GM18526 (cell line): ENCODE measurements around the gene PLCL1.

Source experiments
- POLR2A ChIP-seq: IDR thresholded peaks from 3 replicates; pipeline ENCODE4 v1.6.1; 2011; ENCODE audit not compliant: insufficient read length; ENCODE audit errors: extremely low read depth

Gene PLCL1

DNA sequence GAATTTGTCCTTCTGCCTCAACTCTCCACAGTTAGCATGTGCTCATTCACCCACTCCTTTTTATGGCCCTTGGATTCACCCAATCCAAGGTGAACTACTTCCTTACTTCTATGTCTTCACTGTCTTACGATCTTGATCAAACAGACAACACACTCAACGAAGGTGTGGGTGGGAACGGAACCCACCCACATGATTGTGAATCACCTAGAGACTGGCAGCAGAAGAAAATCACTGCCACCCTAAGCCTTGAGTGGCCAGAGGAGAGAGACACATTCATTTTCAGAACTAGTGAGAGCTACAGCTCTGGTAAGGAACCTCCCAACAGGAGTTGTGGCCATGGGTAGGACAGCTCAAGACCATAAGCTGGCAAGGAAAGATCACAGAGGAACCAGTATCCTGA, 194.3 kb downstream of the PLCL1 start:
- TF ChIP-seq POLR2A: no peak

DNA sequence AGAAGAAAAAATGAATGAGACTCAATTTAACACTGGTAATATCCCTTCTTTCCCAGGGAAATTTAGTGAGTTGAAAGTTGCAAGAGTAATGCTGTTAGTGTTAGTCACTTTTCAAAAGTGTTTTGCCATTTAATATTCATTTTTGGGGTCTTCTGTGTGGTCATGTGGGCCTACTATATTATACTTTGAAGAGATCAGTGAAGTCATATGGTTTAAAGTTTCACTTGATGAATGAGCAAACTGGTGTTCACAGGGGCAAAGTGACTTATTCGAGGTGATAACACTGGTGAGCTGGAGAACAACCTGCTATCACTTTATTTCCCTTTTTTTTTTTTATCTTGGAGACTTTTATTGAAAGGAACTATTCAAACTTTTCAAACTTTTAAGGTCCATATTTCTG, 196.0 kb downstream of the PLCL1 start:
- no peak for TF ChIP-seq POLR2A

DNA sequence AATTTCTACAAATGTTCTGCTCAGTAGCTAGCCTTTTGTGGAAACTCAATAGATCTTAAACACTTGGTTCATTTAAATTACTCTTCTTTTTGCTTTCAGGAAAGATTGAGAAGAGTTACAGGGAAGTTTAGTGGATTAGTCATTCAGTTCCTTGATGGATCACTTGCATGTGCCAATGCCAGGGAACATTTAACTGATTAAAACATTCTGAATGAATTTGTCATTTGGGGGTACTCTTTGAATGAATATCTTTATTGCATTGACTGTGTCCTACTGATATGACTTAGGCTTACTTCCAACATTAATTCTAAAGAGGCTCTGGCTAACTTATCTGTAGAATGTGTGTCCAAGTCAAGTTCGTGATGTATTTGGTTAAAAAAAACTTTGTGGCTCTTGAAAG, 199.8 kb downstream of the PLCL1 start:
- TF ChIP-seq POLR2A: no peak

DNA sequence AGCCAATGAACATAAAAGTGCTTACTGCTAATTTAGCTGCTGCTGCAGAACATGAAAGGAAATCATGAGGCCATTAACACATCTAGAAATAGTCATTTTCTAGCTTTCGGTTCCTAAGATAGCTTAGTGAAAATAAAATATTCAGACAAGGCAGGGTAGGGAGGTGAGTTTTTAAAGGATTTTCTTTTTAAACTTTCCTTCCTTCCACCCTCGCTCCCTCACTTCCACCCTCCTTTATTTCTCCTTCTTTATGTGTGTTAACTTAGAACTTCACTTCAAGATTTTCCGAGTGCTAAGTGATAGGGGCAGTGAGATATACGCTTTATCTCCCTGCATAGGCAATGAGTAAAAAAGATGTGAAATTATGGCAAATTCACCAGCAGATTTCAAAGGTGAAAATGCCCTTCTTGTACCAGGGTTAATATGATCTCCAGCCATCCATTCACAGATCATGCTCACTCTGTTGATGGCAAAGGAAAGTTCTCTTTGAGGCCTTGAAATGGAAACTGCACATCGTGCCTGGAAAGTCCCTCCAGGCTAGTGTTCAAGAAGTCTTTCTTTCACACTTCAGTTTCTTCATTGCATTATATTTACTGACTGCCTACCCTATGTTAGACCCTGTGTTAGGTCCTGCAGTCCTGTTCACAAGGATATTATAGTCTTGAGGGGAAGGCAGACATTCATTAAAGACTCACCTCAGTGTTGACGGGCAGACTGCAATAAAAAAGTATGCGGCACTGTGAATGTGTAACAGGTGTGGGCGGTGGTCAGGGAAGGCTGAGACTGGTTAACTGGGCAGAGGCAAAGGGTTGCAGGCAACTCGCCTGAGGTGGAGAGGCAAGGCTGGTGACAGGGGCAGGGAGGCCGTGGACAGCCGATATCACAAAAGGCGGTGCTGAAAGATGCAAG, 200.8 kb downstream of the PLCL1 start:
- no peak for TF ChIP-seq POLR2A

DNA sequence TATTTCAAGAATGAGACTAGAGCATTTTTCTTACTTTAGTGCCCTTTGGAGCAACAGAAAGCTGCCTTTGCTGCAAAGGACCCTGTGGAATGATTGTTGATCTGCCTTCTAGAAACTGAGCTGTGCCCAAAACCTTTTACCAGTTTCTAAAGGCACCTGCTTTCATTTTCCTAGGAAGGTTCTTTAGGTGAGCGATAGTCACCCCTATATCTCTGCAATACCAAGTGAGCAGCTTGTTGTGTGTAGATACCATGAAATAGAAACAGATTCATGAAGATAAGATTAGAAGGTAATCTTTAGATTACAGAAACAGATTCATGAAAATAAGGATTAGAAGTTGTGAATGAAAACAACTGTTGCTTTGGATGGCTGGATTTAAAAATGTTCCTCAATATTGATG, 202.3 kb downstream of the PLCL1 start:
- no peak for TF ChIP-seq POLR2A

DNA sequence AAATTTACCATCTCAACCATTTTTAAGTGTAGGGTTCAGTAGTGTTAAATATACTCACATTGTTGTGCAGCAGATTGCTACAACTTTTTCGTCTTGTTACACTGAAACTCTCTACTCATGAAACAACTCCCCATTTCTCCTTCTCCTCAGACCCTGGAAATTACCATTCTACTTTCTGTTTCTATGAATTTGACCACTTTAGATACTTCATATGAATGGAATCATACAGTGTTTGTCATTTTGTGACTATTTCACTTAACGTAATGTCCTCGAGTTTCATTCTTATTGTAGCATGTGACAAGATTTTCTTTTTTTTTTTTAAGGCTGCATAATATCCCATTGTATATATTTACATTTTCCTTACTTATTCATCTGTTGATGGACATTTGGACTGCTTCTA, 203.8 kb downstream of the PLCL1 start:
- TF ChIP-seq POLR2A: no peak

DNA sequence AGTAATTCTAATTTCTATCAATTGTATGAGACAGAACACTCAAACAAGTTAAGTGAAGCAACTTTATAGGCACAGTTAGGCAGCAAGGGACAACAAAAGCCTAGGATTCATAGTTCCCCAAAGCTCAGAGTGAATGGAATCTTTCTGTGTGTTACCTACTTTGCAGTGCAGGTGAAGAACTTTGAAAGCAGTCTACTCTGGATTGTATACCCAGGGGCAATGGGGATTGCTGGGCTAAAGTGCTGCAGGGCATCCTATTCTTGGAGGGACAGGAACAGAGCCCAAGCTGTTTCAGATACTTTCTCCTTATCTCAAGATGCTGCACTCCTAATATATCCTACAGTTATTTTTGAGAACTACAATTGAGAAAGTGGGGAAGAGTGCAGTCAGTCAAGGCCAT, 207.6 kb downstream of the PLCL1 start:
- TF ChIP-seq POLR2A: no peak

DNA sequence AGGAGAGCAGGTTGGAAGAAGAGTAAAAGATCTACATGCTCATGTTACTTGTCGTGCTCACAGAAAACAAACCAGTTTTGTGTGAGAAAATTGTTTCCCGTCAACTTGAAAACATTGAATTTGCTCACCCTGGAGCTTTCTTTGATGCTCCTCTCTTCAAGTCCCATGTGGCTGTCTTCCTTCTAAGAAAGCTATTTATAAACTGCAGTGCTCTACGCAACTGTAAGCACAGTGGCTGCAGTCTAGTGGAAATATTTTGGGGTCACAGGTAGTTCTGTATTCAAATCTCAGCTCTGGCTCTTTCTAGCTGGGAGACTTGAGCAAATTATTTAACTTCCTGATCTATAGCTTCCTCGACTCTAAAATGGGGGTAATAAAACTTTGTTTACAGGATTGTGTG, 211.8 kb downstream of the PLCL1 start:
- no peak for TF ChIP-seq POLR2A

DNA sequence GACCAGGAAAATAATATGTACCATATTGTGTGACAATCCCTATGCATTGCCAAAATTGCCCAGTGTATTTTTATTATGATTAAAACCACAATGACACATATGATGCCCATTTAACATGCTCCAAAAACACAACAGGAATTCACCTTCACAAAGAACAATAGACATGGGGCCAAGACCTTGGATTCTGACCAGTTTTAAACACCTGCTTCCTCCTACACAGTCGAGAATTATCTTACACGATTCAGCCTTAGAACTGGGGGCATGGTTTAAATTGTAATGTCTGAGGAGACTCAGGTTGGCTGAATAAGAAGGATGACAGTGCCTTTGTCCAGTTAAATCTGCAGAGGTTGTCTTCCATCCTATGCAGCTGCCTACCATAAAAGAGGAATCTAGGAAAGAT, 212.7 kb downstream of the PLCL1 start:
- TF ChIP-seq POLR2A: no peak

DNA sequence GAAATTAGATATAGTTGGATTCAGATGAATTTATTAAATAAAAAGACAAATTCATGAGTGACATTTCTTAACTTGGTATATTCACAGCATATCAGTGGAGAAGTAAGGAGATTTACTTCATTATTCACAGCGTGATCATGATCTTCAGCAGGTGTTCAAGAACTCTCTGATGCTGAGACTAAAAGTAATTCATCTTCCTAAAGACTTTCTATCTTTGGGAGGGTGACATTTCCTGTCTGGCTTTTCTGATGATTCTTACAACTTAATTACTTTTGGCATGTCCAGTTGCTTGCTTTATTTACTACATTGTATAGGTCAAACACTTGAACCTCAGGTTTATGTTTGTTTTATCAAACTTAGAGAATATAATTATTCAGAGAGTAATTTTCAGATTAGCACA, 224.6 kb downstream of the PLCL1 start:
- TF ChIP-seq POLR2A: no peak

DNA sequence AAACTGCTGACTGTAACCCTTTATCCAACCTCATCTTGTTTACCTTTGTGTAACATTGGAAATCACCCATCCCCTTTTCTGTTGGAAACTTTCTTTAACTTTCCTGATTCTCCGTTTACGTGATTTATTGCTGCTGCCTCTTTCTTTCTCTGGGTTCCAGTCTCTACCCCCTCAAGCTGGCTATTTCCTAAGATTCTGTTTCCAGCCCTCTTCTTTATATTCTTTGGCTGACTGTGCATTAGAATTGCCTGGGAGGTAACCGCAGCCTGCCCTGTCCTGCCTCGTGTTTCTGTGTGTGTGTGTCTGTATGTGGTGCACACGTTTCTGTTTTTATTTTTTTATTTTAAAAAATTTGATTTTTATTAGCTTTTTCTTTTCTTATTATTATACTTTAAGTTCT, 229.2 kb downstream of the PLCL1 start:
- TF ChIP-seq POLR2A: no peak

DNA sequence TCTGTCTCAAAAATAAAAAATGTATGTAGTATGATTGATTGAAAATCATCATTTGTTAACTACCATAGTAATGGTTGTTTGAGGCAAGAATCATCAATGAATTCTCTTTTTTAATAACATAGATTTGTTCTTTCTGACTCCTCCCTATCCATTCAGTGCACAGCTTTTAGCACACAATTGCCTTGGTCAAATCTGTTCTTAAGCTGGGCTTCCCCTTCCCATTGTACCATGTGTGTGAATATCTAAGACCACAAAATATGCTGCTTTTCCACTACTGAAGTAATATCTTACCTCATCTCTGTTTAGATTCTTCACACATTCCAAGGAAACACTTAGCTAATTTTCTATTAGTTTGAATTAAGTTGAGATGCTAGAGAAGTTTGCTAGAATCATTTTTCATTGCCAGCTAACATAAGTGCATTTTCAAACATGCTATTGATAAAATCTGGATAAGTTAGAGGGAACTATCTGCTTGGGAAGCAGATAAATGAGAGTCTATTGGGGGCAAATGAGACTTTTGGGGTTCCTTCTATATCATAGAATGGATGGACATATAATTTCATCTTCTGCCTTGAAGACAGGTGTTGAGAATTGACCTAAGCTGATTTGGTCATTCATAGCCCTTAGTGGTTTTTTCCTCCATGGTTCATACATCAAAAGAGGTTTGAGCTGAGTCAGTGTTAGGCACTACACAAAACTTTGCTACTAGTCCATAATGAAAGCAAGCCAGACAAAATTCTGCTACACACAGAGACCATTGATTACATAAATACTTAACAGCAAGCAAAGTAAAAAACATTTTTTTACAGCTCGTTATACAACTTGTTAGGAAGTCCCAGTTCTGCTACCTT, 231.9 kb downstream of the PLCL1 start:
- no peak for TF ChIP-seq POLR2A

DNA sequence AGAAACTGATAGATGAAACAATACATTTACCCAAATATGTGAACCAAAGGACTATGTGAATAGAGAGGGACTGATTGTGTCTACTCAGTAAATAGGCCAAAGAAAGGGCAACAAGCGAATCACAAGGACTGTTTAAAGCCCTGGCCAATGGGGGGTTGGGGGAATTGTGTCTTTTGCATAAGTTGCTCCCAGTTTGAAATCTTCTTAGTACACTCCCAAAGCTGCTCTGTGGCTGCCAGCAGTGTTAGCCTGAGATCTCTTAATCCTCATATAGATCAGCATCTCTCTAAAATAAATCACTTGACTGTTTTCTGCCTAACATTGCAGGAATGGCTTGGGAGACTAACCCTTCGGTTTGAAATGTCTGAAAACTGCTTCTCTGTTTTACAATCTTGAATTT, 236.4 kb downstream of the PLCL1 start:
- no peak for TF ChIP-seq POLR2A

DNA sequence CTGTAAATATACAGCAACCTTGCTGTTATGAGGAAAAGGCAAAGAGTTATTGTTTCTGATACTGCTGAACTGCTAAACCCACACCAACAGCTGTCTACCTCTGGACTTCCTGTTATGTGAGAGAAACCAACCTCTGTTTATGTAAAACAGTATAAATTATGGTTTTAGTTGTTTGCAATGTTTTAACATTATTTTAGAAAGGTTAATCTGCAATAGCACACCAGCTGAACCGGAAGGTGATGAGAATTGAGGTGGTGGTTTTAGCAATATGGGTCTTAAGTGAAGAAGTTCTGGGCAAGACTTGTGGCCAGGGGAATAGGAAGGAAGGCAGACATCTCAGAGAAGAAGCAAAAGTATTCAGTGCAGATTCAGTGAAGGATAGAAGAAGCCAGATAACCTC, 237.8 kb downstream of the PLCL1 start:
- TF ChIP-seq POLR2A: no peak

DNA sequence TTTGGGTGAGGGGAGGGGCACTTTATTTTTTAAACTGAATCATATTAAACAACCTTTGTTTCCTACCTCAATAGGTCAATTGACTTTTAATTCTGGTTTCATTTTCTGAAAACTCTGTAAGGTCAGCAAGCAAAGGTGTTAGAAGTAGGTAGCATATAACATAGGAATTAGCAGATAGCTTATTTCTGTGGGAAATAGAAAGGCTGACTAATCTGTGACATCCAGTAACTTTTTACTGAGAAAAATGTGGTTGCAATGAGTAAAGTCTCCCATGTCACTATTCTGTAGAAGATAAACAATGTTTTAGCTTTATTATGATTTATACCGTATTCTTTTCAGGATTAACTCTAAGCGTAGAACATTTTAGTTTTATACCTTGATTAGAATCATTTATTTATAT, 240.4 kb downstream of the PLCL1 start:
- TF ChIP-seq POLR2A: no peak

DNA sequence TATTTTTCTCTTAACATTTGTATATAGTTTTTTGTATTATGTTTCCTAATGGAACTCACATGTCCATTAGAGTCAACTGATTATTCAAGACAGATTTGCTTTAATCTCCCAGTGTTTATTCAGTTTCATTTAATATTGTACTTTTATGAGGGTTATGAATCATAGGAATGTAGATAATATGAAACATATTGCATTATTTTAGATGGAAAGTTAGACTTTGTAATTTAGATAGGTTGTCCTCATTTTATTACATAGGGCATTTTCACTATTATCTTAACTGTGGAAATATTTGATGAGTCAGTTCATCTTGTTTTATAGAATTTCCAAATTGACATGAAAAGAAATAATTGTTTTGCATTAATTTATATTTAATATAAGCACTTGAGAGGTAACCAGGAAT, 240.8 kb downstream of the PLCL1 start:
- TF ChIP-seq POLR2A: no peak

DNA sequence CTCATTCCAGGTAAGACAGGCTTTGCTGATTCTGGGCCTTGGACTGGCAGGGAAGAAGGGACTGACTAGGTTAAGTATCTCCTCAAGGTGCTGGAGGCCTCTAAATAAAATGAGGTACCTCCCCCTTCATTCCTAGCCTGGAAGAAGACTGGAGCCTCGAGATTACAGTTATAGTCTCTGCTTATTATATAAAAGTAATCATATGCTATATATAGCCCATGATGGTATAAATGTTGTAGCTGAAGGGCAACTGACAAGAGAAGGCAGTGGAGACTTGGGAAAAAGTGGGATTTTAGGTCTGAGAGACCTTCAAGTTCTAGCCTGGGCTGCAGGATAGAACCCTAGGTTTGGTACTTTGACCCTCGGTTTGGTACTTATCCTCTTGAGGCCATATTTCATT, 248.3 kb downstream of the PLCL1 start:
- TF ChIP-seq POLR2A: no peak

DNA sequence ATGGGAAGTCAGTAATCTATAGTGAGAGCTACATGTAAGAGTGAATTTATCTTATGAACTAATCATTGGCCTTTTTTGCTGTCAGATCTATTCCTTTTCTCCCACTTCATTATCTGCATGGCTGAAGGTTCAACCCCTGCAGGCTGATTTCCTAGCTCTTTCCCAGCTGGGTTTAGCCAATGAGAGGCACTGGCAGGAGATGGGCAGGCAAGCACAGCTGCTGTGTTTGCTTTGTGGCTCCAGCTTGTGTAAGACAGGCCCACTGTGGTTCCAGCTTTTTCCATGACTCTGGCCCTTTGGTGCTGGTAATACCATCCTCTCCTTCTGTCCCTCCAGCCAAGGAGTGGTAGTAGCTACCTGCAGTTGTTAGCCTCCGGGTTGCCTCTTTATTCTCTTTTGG, 248.8 kb downstream of the PLCL1 start:
- TF ChIP-seq POLR2A: no peak
